ENCODE results near the gene HBA2. TPM values are rescaled to one million over a fixed set of nuclear protein-coding genes. Genes with fewer than 3 reads are reported as not detected.
A peak's percentile ranks its signal among the peaks of the same experiment; 100 is the strongest.

HBA2 gene
- total and polyA plus RNA-seq, 9 of the 15 experiments (the other 6 are each of a cell fraction or from before 2014, with no cell fraction given) = 40.4 to 853 (median 286) TPM

- Histone ChIP-seq H4K20me1 (replicated peaks; ENCODE audit: control insufficient read depth, insufficient read depth, low read length) (no peaks in the 10 kb centered on the region), H3K9me3 (replicated peaks; ENCODE audit: control insufficient read depth, insufficient read depth, low read depth, low read length) (no peaks in the 10 kb centered on the region), H3K9me1 (ENCODE audit: control insufficient read depth, insufficient read depth, low read length) (no peaks in the 10 kb centered on the region), H3K4me3 (no peak overlapping the region), H2AFZ (ENCODE audit: low read depth, low read length) (peak overlapping the region; percentile 79), H3K27ac (ENCODE audit: extremely low read depth, low read depth, low read length) (peak overlapping the region; percentile 64), H3K79me2 (ENCODE audit: control insufficient read depth, insufficient read depth, low read length) (no peaks in the 10 kb centered on the region), H3K9ac (ENCODE audit: insufficient read depth in 1 of 2, low read depth in 2 of 2, low read length in 2 of 2) (peak overlapping the region in 1 of 2 experiments; percentile 42; a peak in 3 of 4 replicates), H3K36me3 (ENCODE audit: control insufficient read depth, insufficient read depth, low read length) (no peaks in the 10 kb centered on the region), H3K4me2 (ENCODE audit: insufficient read depth, low read length) (peak overlapping the region; percentile 74), H3K4me1 (replicated peaks in 1 of 2; ENCODE audit: control insufficient read depth in 2 of 2, insufficient read depth in 2 of 2, low read length in 2 of 2) (peaks cover 46 to 53% of the 10 kb centered on the region in 2 experiments), H3K27me3 (ENCODE audit: control insufficient read depth in 2 of 2, insufficient read depth in 2 of 2, low read length in 2 of 2) (no peaks in the 10 kb centered on the region)
- no TSS peak for BruUV-seq (replicated peaks)
- ChIA-PET CTCF (ENCODE audit: low intra/inter-chr PET ratio) (no interaction called here), POLR2A (no interaction called here)
- FAIRE-seq (peak; percentile 81), ATAC-seq (peak; percentile 19), DNase-seq (ENCODE audit: extremely low read depth in 1 of 4, low spot score in 3 of 4) (peak; percentile 44 to 87 (median 56))
- intact Hi-C loops (cut with micrococcal nuclease) (no loop called here), in situ Hi-C loops (cut with MboI) (no loop called here)
- WGBS (ENCODE audit: insufficient coverage, low coverage, missing lambda C conversion rate) = 5% methylated on average over 13 of the region's 14 CpGs
- TF ChIP-seq LEF1 (IDR thresholded peaks at IDR 0.05) = peak; percentile 36; the same call in 1 of the 2 replicates
- TF ChIP-seq ARNT (IDR thresholded peaks at IDR 0.05) = peak; percentile 26 to 73; a peak in 1 of 4 replicates
- peak; percentile 72; the same call in 1 of the 2 replicates for TF ChIP-seq SMARCA4 (IDR thresholded peaks at IDR 0.05)
- no peak for TF ChIP-seq TBP (optimal IDR thresholded peaks at IDR 0.05; ENCODE audit: low read depth, low read length)
- peak; percentile 95 for TF ChIP-seq HDAC2 (IDR thresholded peaks at IDR 0.05)
- TF ChIP-seq FOXA1 (IDR thresholded peaks at IDR 0.05; ENCODE audit: borderline replicate concordance) = no peak
- TF ChIP-seq CEBPB (tag; IDR thresholded peaks at IDR 0.05) = peak; percentile 99
- TF ChIP-seq PHF20 (IDR thresholded peaks at IDR 0.05; ENCODE audit: partially characterized antibody) = no peak
- TF ChIP-seq UBTF (IDR thresholded peaks at IDR 0.05; ENCODE audit: borderline replicate concordance in 1 of 2, low read depth in 2 of 2, low read length in 2 of 2) = no peak
- no peak for TF ChIP-seq RNF219 (CRISPR knock-in tag; IDR thresholded peaks at IDR 0.05)
- no peak for TF ChIP-seq RBM22 (IDR thresholded peaks at IDR 0.05; ENCODE audit: low read depth, low read length, poor library complexity, severe bottlenecking)
- 0 out of 2 replicates have a peak, but pooled peaks have one; percentile 36 for TF ChIP-seq DMBX1 (CRISPR knock-in tag; IDR thresholded peaks at IDR 0.05; ENCODE audit: borderline replicate concordance)
- TF ChIP-seq GABPB1 (CRISPR knock-in tag; IDR thresholded peaks at IDR 0.05) = no peak
- TF ChIP-seq TRIM28 (IDR thresholded peaks at IDR 0.05) = no peak
- TF ChIP-seq ATF2 (CRISPR knock-in tag; IDR thresholded peaks at IDR 0.05) = no peak
- no peak for TF ChIP-seq ZNF12 (CRISPR knock-in tag; IDR thresholded peaks at IDR 0.05)
- no peak for TF ChIP-seq PREB (CRISPR knock-in tag; IDR thresholded peaks at IDR 0.05)
- no peak for TF ChIP-seq XRCC3 (IDR thresholded peaks at IDR 0.05)
These were observed 27.9 kb upstream of the HBA2 start for GRCh38 chr16:144797-145252.
